Measurements from ENCODE around the gene ZAP70.

ZAP70 gene

GRCh38 chr2:97734061-97735051, 21.0 kb downstream of the ZAP70 start:
- TF ChIP-seq CTCF (IDR thresholded peaks at IDR 0.05) = no peak
- Histone ChIP-seq H3K4me3 (ENCODE audit: low read depth in 1 of 2, low read length in 1 of 2) (no peak overlapping the region), H3K27ac (no peak overlapping the region), H3K9me3 (no peaks in the 10 kb centered on the region), H3K27me3 (no peaks in the 10 kb centered on the region), H3K4me1 (ENCODE audit: control insufficient read depth in 1 of 2, insufficient read depth in 1 of 2, low read depth in 1 of 2, low read length in 1 of 2) (no peaks in the 10 kb centered on the region), H3K36me3 (no peaks in the 10 kb centered on the region)

DNA sequence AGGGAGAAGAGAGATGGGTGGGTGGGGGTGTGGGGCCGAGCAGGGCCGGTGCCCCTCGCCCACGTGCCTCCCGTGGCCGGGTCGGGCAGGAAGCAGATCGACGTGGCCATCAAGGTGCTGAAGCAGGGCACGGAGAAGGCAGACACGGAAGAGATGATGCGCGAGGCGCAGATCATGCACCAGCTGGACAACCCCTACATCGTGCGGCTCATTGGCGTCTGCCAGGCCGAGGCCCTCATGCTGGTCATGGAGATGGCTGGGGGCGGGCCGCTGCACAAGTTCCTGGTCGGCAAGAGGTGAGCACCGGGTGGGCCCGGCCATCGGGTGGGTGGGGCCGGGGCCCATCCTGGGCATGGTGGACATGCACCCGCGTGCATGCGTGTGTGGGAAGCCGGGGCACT, 21.8 kb downstream of the ZAP70 start:
- H3K9me3 ChIP-seq = no peaks in the 10 kb centered on the region
- no peak overlapping the region for H3K4me3 ChIP-seq (ENCODE audit: low read depth in 1 of 2, low read length in 1 of 2)
- H3K27ac ChIP-seq = no peak overlapping the region
- no peak for TF ChIP-seq CTCF (IDR thresholded peaks at IDR 0.05)
- H3K4me1 ChIP-seq (ENCODE audit: control insufficient read depth in 1 of 2, insufficient read depth in 1 of 2, low read depth in 1 of 2, low read length in 1 of 2) = no peaks in the 10 kb centered on the region
- no peaks in the 10 kb centered on the region for H3K27me3 ChIP-seq
- H3K36me3 ChIP-seq = no peaks in the 10 kb centered on the region

DNA sequence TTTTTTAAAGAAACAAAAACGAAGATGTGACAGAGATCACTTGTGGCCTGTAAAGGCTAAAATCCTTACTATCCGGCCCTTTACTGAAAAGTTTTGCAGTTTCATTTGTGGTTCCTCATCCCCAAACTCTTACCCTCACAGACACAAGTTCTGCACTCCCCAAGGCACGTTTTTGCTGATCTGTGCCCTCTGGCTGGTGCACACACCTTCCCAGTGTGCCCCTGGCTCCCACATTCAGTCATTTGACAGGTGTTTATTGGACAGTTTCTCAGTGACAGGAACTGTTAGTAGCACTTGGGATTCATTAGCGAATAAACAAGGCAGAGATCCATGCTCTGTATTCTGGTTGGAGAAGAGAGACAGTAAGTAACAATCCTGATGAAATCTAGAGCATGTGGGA, 22.8 kb downstream of the ZAP70 start:
- peaks cover 0 to 3% of the 10 kb centered on the region in 2 experiments for H3K4me1 ChIP-seq (ENCODE audit: control insufficient read depth in 1 of 2, insufficient read depth in 1 of 2, low read depth in 1 of 2, low read length in 1 of 2)

GRCh38 chr2:97736608-97737330, 23.4 kb downstream of the ZAP70 start:
- no peak overlapping the region for H3K4me3 ChIP-seq (ENCODE audit: low read depth in 1 of 2, low read length in 1 of 2)
- TF ChIP-seq CTCF (IDR thresholded peaks at IDR 0.05) = no peak
- H3K27ac ChIP-seq = no peak overlapping the region
- H3K9me3 ChIP-seq = no peaks in the 10 kb centered on the region
- no peaks in the 10 kb centered on the region for H3K36me3 ChIP-seq
- H3K4me1 ChIP-seq (ENCODE audit: control insufficient read depth in 1 of 2, insufficient read depth in 1 of 2, low read depth in 1 of 2, low read length in 1 of 2) = peaks cover 0 to 3% of the 10 kb centered on the region in 2 experiments
- H3K27me3 ChIP-seq = no peaks in the 10 kb centered on the region

More for the DNA sequence above, 22.8 kb downstream of the ZAP70 start:
- no peak overlapping the region for H3K27ac ChIP-seq
- H3K9me3 ChIP-seq = no peaks in the 10 kb centered on the region
- H3K36me3 ChIP-seq = no peaks in the 10 kb centered on the region
- no peak for TF ChIP-seq CTCF (IDR thresholded peaks at IDR 0.05)
- H3K27me3 ChIP-seq = no peaks in the 10 kb centered on the region
- no peak overlapping the region for H3K4me3 ChIP-seq (ENCODE audit: low read depth in 1 of 2, low read length in 1 of 2)

GRCh38 chr2:97737421-97738178, 24.2 kb downstream of the ZAP70 start:
- Histone ChIP-seq H3K36me3 (no peaks in the 10 kb centered on the region), H3K27ac (no peak overlapping the region), H3K4me3 (ENCODE audit: low read depth in 1 of 2, low read length in 1 of 2) (no peak overlapping the region), H3K4me1 (ENCODE audit: control insufficient read depth in 1 of 2, insufficient read depth in 1 of 2, low read depth in 1 of 2, low read length in 1 of 2) (peaks cover 0 to 3% of the 10 kb centered on the region in 2 experiments), H3K27me3 (no peaks in the 10 kb centered on the region), H3K9me3 (no peaks in the 10 kb centered on the region)
- TF ChIP-seq CTCF (IDR thresholded peaks at IDR 0.05) = no peak
